Measurements from ENCODE around the gene RBM20.

The RBM20 gene

DNA sequence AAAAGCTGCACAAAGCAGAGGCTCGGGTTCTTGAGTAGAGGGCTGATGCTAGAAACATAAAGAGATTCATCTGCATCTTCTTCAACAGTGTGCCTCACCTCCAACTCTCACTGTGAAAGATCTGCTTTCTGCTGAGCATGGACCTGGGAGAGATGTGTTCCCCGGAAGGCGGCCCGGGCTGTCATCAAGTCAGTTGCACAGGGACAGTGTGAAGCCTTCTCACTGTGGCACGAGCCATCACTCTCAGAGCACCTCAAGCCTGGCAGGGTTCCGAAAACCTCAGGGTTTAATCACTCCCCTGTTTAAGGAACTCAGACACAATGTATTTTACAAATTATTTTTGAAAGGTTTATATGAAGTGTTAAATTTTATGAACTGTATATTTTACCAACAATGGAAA is 98.7 kb downstream of the RBM20 start:
- DNase-seq, result no peak

DNA sequence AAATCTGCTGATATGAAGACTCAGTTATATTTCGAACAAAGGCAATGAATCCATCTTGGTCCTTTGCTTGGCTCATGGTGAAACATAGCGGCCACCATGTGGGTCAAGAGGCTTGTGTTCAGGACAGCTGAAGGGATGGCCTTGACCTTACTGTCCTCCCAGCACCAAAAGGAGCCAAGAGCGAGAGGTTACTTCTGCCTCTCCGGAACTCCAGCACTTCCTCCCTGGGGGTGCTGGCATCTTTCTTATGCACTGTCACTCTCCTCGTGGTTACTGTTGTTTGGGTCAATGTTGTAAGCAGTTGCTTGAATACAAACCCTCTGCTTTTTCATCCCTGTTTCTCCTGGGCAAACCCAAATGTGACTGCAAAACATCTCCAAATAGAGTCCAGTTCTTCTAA is 100.6 kb downstream of the RBM20 start:
- DNase-seq, result no peak

DNA sequence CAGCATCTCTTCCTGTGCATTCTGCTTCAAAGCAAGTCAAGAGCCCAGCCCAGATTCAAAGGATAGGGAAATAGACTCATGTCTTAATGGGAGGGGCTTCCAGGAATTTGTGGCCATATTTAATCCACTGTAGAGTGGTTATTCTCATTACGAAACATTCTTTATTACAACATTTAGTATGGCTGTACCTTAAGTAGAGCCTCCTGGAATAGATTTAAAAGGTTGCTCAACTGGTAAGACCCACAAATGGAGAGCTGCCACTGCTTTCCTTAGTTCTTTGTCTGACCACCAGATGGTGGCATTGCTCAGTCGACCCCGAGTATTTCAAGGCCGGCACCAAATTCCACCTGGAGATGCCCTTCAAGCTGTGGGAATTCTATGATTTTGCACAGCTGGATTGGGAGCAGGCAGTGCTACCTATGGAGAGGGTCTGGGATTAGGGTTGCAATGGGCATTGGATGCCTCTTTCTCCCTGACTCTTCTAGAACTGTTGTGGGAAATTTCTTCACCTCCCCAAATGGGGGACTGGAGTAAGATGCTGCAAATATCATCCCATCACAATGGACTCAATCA is 102.2 kb downstream of the RBM20 start:
- DNase-seq, result peak; percentile 20 to 21

DNA sequence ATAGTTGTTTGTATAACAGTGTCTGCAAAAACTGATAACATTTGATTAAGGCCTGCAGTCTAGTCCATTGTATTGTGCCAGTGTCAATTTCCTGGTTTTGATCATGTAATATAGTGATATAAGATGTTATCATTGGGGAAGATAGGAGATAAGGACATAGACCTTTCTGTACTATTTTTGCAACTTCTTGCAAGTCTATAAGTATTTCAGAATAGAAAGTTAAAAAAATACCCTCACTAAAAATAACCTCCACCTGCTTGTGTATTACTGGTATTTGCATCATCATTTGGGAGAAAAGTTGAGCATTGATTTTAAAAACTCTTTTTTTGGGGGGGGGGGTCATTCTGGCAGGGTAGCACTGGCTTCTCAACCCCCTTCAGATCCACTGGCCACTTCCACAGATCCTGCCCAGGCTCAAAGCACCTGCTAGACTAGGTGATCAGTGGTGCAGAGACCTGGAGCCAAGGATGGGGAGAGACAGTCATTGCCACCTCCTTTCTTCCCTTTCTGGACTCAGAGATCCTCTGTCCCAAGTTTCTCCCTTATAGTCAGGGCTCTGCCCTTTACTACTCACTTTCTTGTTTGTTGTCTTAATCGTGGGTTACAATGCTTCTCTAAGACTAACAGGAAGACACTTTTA is 103.0 kb downstream of the RBM20 start:
- no peak for DNase-seq

DNA sequence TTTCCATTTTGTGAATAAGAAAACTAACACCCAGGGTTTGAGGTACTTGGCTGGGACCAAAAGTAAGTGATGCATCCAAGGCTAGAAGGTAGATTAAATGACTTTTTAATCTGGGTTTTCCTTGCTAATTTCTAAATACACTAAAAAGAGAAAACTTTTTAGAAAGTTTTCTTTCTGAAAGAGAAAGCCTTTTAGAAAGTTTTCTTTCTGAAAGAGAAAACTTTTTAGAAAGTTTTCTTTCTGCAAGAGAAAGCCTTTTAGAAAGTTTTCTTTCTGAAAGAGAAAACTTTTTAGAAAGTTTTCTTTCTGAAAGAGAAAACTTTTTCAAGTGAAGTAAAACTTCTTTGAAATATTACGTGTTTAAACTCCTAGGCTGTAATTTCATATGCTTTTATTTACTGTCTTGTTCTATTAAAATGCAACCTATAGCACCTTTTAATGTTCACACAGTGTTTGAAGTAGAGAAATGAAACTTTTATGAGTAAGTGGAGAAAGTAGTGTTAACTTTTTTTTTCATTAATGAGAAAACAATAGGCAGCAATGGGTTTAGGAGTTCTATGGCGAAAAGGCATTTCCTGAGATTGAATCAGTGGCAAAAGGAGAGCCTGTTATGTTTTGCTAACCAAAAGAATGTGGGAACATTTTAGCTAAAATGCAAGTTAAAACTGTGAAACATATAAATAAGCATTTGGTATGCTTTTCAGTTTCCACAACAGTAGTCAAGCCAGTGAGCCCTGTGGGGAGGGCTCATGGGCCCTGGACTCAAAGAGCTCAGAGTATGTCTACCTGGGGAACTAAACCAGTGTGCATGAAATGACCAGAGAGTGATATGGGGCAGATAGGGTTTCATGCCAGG is 103.7 kb downstream of the RBM20 start:
- no peak for DNase-seq

DNA sequence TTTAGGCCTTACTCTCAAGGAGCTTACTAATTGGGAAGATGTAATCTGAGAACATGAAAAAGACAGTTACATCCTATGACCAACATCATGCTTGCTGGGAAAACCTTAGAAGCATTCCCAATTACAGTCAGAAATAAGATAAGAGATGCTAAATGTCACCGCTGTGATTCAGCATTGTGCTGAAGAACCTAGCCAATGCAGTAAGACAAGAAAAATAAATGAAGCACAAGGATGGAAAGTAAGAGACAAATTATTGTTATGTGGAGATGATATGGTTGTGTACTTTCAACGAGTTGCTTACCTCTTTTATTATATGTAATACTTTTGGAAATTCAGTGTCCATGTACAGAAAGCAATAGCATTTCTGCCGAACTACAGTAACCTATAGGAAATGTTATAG is 104.8 kb downstream of the RBM20 start:
- DNase-seq, result no peak

DNA sequence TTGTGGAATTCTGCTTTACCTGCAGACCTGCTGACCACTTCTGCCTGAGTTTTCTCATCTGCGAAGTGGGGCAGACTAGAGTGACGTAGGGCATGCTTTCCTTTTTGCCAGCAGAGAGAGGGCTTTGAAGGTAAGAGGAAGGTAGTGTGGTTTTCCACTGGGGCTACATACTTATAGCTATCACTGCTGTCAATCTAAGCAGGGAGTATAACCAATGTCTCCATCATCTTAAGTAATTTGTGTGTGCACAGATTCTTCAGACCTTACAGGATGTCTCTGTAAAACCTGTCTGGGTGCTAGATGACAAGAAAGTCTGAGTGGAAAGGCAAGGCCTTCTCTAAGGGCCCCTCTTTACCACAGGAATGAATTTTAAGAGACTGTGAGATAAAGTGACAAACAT is 106.8 kb downstream of the RBM20 start:
- no peak for DNase-seq

DNA sequence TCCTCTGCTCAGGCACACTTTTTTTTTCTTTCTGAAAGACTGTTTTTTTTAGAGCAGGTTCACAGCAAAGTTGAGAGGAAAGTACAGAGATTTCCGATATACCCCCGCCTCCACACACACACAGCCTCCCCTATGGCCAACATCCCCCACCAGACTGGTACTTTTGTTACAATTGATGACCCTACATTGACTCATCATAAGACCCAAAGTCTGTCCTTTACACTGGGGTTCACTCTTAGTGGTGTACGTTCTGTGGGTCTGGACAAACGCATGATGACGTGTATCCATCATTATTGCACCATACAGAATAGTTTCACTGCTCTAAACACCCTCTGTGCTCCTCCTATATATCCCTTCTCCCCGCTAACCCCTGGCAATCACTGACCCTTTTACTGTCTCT is 107.7 kb downstream of the RBM20 start:
- no peak for DNase-seq

DNA sequence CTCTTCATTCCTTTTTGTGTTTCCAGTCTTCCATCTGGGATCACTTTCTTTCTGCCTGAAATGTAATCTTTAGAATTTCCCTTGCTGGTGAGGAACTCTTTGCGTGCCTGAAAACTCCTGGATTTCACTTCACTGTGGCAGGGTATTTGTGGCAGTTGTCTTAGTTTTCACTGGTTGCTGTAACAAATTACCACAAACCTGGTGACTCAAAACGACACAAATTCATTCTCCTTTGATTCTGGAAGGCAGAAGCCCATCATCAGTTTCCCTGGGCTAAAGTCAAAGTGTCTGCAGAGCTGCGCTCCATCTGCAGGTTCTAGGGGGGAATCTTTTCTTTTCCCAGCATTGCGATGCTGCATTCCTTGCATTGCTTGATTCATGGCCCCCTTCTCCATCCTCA is 109.3 kb downstream of the RBM20 start:
- no peak for DNase-seq

DNA sequence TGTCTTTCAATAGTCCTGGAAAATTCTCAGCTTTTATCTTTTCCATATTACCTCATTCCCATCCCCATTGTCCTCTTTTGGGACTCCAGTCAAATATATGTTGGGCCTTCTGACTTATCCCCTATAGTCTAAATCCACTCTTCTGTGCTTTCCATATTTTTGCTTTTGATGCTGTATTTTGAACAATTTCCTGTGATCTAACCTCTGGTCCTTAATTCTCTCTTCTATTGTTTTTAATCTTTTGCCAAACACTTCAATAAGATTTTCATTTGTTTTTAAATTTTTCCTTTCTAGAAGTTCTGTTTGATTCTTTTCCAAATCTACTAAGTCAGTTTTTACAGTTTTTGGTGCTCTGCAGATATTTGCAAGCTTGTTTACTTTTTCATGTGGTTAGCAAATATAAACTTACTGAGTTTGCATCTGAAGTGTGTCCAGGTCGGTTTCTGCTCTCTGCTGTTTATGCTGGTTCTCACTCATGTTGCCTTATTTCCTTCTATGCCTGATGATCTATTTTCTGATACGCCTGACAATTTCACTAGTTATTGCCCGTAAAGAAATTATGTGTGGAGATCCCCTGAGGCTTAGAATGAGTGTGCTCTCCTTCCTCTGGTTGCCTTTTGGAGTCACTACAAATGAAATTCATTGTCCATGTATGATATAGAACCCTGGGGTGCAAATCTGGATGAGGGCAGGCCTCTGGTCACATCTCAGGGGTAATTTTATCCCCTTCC is 110.4 kb downstream of the RBM20 start:
- no peak for DNase-seq

DNA sequence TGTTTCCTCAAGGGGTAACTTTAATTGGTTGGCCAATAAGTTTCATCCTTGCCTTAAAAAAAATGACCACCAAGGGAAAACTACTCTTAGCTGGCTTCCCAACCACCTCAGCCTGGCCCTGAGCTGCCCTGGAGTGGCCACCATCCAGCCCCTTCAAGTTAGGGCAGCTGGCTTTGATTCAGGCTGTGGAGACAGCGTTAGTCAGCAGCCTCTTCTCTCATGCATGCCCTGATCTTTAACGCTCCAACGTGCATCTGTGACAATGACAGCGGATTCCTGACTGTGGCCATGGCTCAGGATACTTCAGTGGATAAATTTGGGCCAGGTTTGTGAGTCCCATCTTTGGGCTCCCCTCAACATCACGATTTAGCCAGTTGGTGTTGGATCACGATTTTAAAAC is 111.6 kb downstream of the RBM20 start:
- no peak for DNase-seq

DNA sequence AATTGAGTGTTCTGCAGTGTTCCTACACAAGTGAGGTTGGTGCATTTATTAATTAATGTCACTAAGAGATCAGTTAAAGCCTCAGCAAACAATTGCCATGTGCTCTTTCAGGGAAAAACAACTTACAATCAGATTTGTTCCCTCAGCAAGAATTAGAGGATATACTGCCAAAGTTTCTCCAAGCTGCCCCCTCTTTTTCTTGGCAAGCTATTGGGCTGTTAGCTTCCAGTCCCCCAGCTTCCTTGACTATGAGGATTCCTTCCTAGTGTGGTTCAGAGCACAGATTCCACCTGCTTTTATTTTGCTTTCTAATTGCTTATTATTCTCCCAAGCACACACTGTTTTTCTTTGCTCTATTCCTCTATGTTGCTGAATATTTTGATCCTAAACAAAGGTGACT is 112.7 kb downstream of the RBM20 start:
- no peak for DNase-seq

DNA sequence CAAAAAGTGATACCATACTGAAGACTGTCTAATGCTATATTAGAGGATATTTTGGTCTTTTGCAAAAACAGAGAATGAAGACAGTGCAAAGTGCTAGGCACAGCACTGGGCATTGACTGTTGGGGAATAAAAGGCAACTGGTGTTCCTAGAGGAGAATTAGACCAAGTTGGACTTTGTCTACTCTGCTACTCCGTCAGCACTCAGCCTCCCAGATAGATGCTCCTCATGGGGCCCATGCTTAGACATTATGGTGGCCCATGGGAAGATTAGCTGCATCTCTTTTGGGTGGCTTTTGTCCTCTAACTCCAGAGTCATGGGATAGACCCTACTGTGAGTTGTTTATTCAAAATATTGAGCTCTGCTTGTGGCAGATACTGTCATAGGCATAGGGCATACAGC is 113.5 kb downstream of the RBM20 start:
- DNase-seq, result no peak

DNA sequence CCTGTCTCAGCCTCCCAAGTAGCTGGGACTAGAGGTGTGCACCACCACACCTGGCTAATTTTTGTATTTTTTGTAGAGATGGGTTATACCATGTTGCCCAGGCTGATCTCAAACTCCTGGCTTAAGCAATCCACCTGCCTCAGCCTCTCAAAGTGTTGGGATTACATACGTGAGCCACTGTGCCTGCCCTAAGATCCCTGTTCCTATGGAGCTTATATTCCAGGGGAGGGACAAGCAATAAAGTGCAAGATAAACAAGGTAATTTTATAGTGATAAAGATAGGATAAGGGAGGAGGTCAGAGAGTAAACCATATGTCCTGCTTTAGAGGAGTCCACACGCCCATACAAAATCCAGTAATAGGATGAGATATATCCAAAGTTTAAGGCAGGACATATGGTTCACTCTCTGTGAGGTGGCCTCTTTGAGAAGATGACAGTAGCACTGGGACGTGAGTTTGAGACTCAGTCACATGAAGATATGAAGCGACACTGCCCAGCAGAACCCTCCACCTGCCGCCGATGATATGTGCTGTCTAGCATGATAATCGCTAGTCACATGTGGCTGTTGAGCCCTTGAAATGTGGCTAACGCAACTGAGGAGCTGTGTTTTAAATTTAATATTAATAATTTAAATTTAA is 114.1 kb downstream of the RBM20 start:
- no peak for DNase-seq

DNA sequence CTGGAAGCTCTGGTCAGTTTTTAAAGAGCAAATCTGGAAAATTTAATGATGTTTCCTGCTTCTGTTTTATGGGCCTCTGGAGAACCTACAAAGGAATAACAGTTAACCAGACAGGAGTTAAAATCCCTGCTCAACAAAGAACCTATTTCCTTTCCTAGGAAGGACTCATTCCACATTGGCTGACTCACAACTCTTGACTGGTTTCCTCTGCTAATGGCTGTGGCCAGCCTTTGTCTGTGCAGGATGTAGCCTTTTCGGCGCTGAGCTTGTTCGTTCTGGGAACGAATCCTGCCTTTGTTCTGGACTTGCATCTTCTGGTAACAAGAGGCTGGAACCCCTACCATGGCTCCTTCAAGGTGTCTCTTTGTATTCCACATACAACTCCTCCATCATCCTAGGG is 114.8 kb downstream of the RBM20 start:
- DNase-seq, result no peak

DNA sequence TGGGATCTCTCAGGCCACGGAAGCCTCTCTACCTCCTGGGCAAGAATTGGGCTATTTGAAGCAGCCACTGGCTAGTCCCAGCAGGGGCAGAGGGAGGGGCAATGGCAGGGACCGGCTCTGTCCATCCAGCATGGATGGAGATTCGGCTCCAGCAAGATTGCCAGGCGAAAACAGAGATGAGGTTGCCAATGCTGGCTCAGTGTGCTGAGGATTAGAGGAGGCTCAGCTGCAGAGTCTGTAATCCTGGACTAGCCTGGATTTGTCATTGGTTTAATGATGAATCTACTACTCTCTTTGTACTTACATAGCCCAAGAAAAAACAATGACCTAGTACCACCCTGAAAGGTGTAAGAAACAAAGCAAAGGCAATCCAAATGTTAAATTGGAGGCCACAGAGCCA is 115.4 kb downstream of the RBM20 start:
- DNase-seq, result no peak

DNA sequence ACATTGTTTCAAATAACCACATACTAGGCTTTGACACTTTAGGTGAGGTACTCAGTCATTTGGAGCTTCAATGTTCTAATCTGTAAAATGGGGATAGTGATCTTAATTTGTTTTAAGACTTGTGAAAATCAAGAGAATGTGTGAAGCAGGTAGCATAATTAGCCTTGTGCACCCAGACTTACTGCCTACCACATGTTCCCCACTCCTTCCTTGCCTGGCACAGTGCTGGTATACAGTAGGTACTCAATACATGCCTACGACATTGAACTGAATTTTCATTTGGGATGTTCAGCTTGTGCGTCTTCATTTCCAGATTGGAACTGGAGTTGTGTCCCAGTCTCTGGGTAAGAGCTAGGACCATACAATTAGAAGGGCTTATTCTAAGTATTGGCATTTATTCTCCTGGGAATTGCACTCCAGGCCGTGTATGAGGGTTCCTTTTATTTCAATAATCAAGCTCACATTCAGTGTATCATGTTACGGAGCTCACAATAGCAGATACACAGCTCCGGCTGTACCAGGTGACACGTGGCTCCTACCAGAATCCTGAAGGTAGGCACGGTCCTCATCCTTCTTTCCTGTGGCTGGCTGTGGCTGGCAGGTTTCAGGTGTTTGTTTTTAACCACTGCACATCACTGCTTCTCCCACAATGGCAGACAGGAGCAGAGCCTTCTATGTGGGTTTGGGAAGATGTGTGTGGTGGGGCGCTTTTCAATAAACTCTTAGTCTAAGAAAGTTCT is 118.1 kb downstream of the RBM20 start:
- no peak for DNase-seq

DNA sequence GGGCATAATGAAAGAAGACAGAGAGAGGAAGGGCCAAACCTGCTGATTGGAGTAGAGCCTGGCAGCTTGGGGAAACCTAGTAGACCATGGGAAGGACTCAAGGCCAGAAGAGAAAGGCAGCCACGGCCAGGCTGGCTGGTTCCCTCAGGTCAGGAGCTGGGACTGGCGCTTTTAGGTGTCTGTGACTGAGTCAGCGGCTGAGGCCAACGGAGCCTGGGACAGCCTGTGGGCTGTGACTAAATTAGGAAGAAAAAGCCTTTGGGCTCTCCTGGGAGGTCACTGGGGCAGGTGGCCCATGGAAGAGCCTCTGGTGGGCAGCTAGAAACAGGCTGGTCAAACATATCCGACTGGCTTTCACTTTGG is 118.7 kb downstream of the RBM20 start:
- no peak for DNase-seq

DNA sequence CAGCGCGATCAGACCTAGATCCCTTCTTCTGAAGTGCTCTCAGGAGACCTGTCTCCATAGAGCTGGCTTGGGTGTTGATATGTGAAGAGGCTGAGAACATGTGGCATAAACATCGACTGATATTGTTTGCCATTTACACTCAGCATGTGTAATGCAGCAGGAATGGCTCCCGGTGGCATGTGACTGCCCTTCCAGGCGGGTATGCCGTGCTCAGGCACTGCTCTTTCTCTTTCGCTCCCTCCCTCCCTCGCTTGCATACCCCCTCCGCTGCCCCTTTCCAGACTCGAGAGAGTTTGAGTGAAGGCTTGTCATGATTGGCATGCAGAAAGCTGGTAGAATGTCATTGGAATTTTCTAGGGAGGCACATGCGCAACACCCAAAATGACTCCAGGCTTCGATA is 120.2 kb downstream of the RBM20 start:
- no peak for DNase-seq

DNA sequence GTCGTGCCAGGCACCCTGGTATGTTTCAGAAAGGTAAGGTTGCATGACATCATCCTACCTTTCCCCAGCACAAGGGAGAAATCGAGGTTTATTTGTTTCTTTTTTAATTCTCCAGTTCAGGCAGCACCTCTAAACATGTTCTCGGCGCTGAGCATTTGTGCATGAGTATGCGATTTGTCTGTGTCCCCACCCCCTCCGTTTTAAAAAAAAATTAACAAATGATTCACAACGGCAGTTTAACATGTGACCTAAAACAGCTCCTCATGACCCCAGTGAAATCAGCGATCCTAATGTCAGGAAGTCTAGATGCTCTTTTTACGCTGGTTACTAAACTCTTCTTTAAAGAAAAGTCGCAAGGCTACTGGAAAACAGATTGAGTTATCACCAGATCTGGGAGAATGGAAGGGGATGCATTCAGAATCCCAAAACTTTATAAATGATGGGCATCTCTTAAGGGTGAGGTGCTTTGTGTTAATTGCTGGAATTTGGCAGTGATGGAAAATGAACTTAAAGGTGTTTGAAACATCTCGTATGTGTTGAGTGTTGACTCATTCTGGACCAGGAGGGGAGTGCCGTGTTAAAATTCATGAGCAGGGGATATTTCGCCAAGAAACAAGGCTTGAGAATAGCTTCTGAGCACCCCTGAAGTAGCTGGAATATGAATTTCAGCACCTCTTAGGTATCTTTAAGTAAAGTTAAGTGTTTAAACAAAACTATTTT is 120.8 kb downstream of the RBM20 start:
- no peak for DNase-seq

DNA sequence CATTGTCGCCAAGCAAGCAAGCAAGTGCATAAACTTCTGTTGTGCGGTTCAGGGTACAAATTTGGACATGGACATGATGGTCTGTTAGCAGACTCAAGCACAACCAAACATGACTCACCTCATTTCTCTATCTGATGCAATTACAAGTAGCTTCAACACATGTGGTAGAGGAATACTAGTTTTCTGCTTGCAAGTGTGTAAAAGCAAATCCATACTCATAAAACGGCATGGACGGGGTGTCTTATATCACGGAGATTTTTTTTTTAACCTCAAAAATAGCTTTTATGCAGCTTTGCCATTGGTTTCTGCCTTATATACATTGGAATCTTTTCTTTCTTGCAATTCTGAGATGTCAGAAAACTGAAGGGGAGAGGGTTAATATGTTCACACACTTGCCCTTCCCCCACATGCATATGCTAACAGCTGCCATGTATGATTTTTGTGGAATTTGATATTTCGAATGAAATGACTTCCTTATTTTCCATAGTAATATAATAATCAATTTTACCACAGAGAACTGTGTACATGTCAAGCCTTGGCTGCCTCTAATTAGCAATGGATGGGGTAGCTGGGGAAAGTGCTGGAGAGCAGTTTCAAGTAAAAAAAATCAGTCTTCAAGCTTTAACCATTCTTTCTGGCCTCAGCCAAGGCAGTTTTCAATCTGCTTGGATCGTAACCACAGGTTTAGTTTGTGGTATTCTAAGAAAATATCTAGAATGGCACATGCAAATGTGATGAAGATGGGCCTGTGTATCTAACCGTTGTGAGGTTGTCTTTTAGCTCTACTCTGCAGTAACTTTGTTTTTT is 121.6 kb downstream of the RBM20 start:
- no peak for DNase-seq

Measured in NCI-H1930 (cell line).